Esophagus muscularis mucosa (tissue), 4 donors: ENCODE measurements around the gene IFITM1. TPM values are rescaled to one million over a fixed set of nuclear protein-coding genes. Genes with fewer than 3 reads are reported as not detected.

Source experiments
- DNase-seq: peaks from one replicate; pipeline ENCODE4 v3.0.0-alpha.2; 2017; ENCODE audit errors: extremely low spot score
- H3K27ac ChIP-seq, 4 donors: fragments of 200-600 bp; sonication (generic); replicated peaks in 1 of 4; 1 replicate in 3 of 4; 2 replicates in 1 of 4; pipeline ENCODE4 v1.5.1; 2016 to 2019; ENCODE audit warnings: mild to moderate bottlenecking in 1 of 4
- H3K27me3 ChIP-seq, 4 donors: fragments of 200-600 bp; sonication (generic); one replicate each; pipeline versions ENCODE4 v1.5.1 to v1.6.0; 2016 to 2019
- H3K36me3 ChIP-seq, 4 donors: fragments of 200-600 bp; sonication (generic); one replicate each; pipeline ENCODE4 v1.5.1; 2016 to 2019
- H3K4me1 ChIP-seq, 4 donors: fragments of 200-600 bp; sonication (generic); one replicate each; pipeline ENCODE4 v1.5.1; 2016 to 2019
- H3K4me3 ChIP-seq, 4 donors: fragments of 200-600 bp; sonication (generic); 1 replicate in 2 of 4; 2 replicates in 2 of 4; pipeline ENCODE4 v1.5.1; 2016 to 2019; ENCODE audit warnings: mild to moderate bottlenecking in 4 of 4, moderate library complexity in 1 of 4
- H3K9me3 ChIP-seq, 4 donors: fragments of 200-600 bp; sonication (generic); 1 replicate in 3 of 4; 2 replicates in 1 of 4; pipeline ENCODE4 v1.5.1; 2016 to 2019
- EP300 ChIP-seq: sonication (generic); formaldehyde crosslinking; IDR thresholded peaks from one replicate; pipeline ENCODE4 v1.6.1; 2017; ENCODE audit warnings: antibody characterized with exemption
- POLR2A ChIP-seq: fragments of 450-650 bp; IDR thresholded peaks from one replicate; pipeline ENCODE4 v1.6.1; 2017; ENCODE audit warnings: antibody characterized with exemption, moderate library complexity, mild to moderate bottlenecking, low read depth
- POLR2AphosphoS5 ChIP-seq, 2 donors: sonication (generic); formaldehyde crosslinking; IDR thresholded peaks; one replicate each; pipeline ENCODE4 v1.6.1; 2017; ENCODE audit warnings: antibody characterized with exemption in 2 of 2
- WGBS: methylation state at CpG from one replicate; pipeline ENCODE4 v1.1.5; 2018; 5-methylcytosine and 5-hydroxymethylcytosine counted together
- intact Hi-C: fragments of 100-400 bp; cut with DNase I; formaldehyde crosslinking; loops from one replicate; pipeline ENCODE4 v1.15.1; 2023
- total RNA-seq, 4 donors: library from RNA; depleted of rRNA; stranded (reverse); fragments of >200 nt; gene quantifications; one replicate each; pipeline versions ENCODE4 v1.1.0 to v1.2.1, GENCODE V29; 2016
- TF ChIP-seq, protein P1 (sequence below), 3 experiments: fragments of 200-600 bp in 2 of 3; fragments of 450-650 bp in 1 of 3; sonication (generic) in 2 of 3; IDR thresholded peaks; one replicate each; pipeline ENCODE4 v1.5.1; 2017 to 2019; ENCODE audit warnings: antibody characterized with exemption in 3 of 3, mild to moderate bottlenecking in 2 of 3, moderate library complexity in 1 of 3

IFITM1 gene
- total RNA-seq, 4 donors from 2014 or later = 60.6 to 197 (median 171) TPM

DNA sequence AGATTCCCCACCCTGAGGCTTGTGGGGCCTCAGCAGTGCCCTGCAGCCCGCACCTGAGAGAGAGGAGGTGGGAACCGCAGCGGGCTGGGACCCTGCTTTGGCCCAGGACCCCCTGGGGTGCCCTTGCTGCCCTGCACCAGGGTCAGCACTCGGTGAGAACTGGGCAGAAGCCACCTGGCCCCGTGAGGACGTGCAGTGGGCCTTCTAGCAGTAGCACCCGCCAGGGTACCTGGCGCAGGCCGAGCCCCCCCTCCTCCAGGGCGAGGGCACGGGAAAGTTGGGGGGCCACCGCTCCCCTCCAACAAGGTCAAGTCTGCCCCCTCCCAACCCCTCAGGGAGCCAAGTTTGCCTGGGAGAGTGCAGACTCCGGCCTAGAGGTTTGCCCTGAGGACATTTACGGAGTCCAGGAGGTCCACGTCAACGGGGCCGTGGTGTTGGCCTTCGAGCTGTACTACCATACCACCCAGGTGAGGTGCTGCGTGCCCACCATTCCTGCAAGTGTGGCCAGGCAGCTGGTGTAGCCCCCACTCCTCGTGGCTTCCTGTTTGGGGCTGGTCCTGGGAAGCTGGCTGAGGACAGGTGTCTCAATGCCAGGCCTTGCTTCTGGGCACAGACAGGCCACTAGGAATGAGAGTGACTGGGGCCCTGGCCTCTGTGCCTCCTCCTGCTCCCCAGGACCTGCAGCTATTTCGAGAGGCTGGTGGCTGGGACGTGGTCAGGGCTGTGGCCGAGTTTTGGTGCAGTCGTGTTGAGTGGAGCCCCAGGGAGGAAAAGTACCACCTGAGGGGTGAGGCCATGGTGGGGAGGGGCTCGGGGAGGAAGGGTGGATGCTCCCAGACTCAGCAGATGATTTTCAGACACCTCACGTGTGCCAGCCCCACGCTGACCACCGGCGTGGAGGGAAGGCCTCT, 21.4 kb upstream of the IFITM1 start:
- H3K4me1 ChIP-seq = peaks cover 8 to 35% (median 33%) of the 10 kb centered on the region in 4 donors
- intact Hi-C loops = no loop called here
- H3K36me3 ChIP-seq = peaks cover 0 to 32% (median 17%) of the 10 kb centered on the region in 4 donors
- no peaks in the 10 kb centered on the region for H3K9me3 ChIP-seq
- 89% methylated on average over 14 of the region's 29 CpGs for WGBS
- no peak for DNase-seq
- TF ChIP-seq POLR2AphosphoS5 (IDR thresholded peaks at IDR 0.05) (no peak), EP300 (no peak), POLR2A (no peak)
- TF ChIP-seq, protein P1, sequence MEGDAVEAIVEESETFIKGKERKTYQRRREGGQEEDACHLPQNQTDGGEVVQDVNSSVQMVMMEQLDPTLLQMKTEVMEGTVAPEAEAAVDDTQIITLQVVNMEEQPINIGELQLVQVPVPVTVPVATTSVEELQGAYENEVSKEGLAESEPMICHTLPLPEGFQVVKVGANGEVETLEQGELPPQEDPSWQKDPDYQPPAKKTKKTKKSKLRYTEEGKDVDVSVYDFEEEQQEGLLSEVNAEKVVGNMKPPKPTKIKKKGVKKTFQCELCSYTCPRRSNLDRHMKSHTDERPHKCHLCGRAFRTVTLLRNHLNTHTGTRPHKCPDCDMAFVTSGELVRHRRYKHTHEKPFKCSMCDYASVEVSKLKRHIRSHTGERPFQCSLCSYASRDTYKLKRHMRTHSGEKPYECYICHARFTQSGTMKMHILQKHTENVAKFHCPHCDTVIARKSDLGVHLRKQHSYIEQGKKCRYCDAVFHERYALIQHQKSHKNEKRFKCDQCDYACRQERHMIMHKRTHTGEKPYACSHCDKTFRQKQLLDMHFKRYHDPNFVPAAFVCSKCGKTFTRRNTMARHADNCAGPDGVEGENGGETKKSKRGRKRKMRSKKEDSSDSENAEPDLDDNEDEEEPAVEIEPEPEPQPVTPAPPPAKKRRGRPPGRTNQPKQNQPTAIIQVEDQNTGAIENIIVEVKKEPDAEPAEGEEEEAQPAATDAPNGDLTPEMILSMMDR (IDR thresholded peaks at IDR 0.05) = no peak
- H3K27me3 ChIP-seq = peaks cover 0 to 26% (median 0%) of the 10 kb centered on the region in 4 donors
- H3K4me3 ChIP-seq = no peak overlapping the region
- no peak overlapping the region for H3K27ac ChIP-seq

DNA sequence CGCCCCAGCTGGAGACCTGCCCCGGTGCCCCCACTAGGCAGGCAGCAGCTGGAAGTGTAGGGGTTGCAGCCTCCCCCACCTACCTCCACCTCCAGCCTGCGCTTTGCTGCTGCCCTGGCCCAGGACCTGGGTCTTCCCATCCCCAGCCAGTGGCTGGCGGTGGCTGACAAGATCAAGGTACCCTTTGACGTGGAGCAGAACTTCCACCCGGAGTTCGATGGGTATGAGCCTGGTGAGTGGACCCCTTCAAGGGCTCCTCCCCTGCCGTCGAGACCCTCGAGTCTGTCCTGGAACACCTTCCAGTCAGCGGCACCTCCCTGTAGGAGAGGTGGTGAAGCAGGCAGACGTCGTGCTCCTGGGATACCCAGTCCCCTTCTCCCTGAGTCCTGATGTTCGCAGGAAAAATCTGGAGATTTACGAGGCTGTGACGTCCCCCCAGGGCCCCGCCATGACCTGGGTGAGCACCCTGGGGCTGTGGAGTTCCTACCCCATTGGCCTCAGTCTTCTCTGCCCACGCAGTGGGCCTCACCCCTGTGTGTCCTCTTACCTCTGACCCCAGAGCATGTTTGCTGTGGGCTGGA, 20.5 kb upstream of the IFITM1 start:
- Histone ChIP-seq H3K9me3 (no peaks in the 10 kb centered on the region), H3K27ac (no peak overlapping the region), H3K27me3 (peaks cover 0 to 28% (median 3%) of the 10 kb centered on the region in 4 donors), H3K36me3 (peaks cover 0 to 32% (median 17%) of the 10 kb centered on the region in 4 donors), H3K4me3 (no peak overlapping the region), H3K4me1 (peaks cover 8 to 31% (median 30%) of the 10 kb centered on the region in 4 donors)
- 94% methylated on average over 12 of the region's 18 CpGs for WGBS
- intact Hi-C loops = no loop called here
- TF ChIP-seq POLR2A (no peak), POLR2AphosphoS5 (IDR thresholded peaks at IDR 0.05) (no peak), EP300 (no peak)
- TF ChIP-seq, protein P1 (IDR thresholded peaks at IDR 0.05) = no peak
- no peak for DNase-seq

DNA sequence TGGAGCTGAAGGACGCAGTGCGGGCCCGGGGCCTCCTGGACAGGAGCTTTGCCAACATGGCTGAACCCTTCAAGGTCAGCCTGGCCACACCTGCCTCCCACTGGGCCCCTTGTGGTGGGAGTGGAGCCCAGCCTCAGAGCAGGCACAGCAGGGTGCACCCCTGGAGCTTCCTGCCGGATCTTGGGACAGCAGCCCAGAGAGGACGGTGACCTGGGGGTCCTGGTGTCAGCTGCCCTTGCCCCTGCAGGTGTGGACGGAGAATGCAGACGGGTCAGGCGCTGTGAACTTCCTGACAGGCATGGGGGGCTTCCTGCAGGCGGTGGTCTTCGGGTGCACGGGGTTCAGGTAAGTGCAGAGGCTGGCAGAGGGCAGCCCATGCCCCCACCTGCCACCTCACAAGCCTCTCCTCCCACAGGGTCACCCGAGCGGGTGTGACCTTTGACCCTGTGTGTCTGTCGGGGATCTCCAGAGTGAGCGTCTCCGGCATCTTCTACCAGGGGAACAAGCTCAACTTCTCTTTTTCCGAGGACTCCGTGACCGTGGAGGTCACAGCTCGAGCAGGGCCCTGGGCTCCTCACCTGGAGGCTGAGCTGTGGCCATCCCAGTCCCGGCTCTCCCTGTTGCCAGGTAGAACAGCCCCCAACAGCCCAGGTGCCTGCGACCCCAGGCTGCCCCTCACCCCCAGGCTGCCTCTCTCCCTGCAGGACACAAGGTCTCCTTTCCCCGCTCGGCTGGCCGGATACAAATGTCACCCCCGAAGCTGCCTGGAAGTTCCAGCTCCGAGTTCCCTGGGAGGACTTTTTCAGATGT, 19.8 kb upstream of the IFITM1 start:
- no peak for DNase-seq
- intact Hi-C loops = no loop called here
- Histone ChIP-seq H3K4me3 (no peak overlapping the region), H3K27ac (no peak overlapping the region), H3K4me1 (peaks cover 8 to 30% (median 28%) of the 10 kb centered on the region in 4 donors), H3K9me3 (no peaks in the 10 kb centered on the region), H3K36me3 (peaks cover 0 to 32% (median 17%) of the 10 kb centered on the region in 4 donors), H3K27me3 (peaks cover 0 to 35% (median 9%) of the 10 kb centered on the region in 4 donors)
- TF ChIP-seq, protein P1 (IDR thresholded peaks at IDR 0.05) = no peak
- no peak for TF ChIP-seq POLR2A
- no peak for TF ChIP-seq EP300
- TF ChIP-seq POLR2AphosphoS5 (IDR thresholded peaks at IDR 0.05) = no peak
- 91% methylated on average over 23 of the region's 27 CpGs for WGBS

DNA sequence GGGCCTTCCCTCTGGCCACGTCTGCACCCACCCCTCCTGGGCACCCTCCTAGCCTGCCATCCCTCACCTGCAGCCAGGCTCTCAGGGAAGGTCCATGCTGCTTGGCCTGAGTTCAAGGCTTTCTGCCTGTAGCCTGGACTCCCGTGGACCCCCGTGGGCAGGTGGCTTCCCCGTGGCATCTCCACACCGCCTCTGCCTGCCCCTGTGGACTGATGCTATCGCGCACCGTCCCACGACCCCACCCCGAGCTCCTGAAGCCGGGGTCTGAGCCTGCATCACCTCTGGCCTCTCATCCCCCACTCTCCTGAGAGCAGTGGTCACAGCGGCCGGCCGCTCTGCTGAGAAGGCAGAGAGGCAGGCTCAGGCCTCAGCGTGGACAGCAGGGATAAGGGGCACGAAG, 19.1 kb upstream of the IFITM1 start:
- Histone ChIP-seq H3K27me3 (peaks cover 0 to 42% (median 16%) of the 10 kb centered on the region in 4 donors), H3K36me3 (peaks cover 0 to 32% (median 17%) of the 10 kb centered on the region in 4 donors), H3K27ac (no peak overlapping the region), H3K9me3 (no peaks in the 10 kb centered on the region), H3K4me3 (no peak overlapping the region), H3K4me1 (peaks cover 3 to 26% (median 22%) of the 10 kb centered on the region in 4 donors)
- TF ChIP-seq POLR2A (no peak), POLR2AphosphoS5 (IDR thresholded peaks at IDR 0.05) (no peak), EP300 (no peak)
- TF ChIP-seq, protein P1 (IDR thresholded peaks at IDR 0.05) = no peak
- 95% methylated on average over 11 of the region's 16 CpGs for WGBS
- intact Hi-C loops = no loop called here
- no peak for DNase-seq
